ENCODE measurements around the gene LRRC2.
"Not testable (repeated sequence)": the region's sequence is repeated elsewhere in the genome, so short reads cannot be mapped to it uniquely, and the experiment has no call there.

The LRRC2 gene

DNA sequence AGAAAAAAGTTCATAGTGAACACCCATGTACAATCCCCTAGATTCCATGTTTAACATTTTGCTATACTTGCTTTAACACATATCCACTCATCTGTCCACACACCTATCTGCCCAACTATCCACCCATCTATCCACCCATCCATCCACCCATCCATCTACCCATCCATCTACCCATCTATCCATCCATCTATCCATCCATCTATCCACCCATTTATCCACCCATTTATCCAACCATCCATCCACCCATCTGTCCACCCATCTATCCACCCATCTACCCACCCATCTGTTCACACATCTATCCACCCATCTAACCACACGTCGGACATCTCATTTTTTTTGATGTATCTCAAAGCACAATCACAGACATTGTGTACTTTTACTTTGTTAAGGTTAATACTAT is 42.5 kb downstream of the LRRC2 start:
- in situ Hi-C loops (cut with MboI; ENCODE audit: low pct_unique_long_range_greater_than_20kb, low sequenced_read_pairs, unreplicated experiment), result no loop called here
- DNase-seq (ENCODE audit: low spot score), result no peak
- TF ChIP-seq CTCF (IDR thresholded peaks at IDR 0.05; ENCODE audit: extremely low read depth, insufficient read depth, missing control alignments), result no peak

GRCh38 chr3:46522201-46522600 is 43.9 kb downstream of the LRRC2 start:
- DNase-seq (ENCODE audit: low spot score); in situ Hi-C loops (cut with MboI; ENCODE audit: low pct_unique_long_range_greater_than_20kb, low sequenced_read_pairs, unreplicated experiment): not testable (repeated sequence)

DNA sequence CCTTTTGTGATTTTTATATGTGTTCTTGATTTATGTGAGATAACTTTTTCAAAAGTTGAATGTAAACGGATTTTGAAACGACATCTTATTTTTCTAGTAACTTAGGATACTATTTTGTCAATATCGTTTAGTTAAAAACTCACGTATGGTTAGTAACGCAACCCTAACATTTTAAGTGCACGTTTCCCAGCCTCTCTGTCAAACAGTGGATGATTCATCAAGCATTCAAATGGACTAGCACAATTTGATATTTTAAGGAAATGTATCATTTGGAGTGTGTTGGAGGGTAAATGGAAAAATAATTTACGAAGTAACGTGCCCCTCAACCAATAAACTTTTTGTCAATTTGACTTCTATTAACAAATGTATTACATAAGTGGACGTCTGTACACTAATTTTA is 45.0 kb downstream of the LRRC2 start:
- no peak for DNase-seq (ENCODE audit: low spot score)
- no peak for TF ChIP-seq CTCF (IDR thresholded peaks at IDR 0.05; ENCODE audit: extremely low read depth, insufficient read depth, missing control alignments)
- in situ Hi-C loops (cut with MboI; ENCODE audit: low pct_unique_long_range_greater_than_20kb, low sequenced_read_pairs, unreplicated experiment), result no loop called here

DNA sequence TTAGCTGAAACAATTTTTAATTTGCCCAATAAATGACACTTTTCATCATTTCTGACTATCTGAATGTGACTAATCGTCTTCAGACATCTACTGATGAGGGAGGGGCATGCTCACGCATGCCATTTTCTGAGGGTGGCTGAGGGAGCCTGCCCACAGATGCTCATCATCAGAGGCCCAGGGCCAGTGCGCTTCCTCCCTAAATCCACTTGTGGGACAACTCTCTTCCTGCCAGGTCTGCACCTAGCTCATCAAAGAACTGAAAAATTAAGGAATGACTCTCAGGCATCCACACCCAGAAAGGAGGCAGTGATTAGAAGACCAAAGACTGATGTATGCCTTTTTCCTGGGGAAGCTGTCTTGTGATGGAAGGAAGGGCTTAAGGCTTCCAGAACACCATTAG is 45.6 kb downstream of the LRRC2 start:
- no peak for DNase-seq (ENCODE audit: low spot score)
- in situ Hi-C loops (cut with MboI; ENCODE audit: low pct_unique_long_range_greater_than_20kb, low sequenced_read_pairs, unreplicated experiment), result no loop called here
- TF ChIP-seq CTCF (IDR thresholded peaks at IDR 0.05; ENCODE audit: extremely low read depth, insufficient read depth, missing control alignments), result no peak

- DNase-seq (ENCODE audit: low spot score), result no peak
- in situ Hi-C loops (cut with MboI; ENCODE audit: low pct_unique_long_range_greater_than_20kb, low sequenced_read_pairs, unreplicated experiment), result no loop called here
- TF ChIP-seq CTCF (IDR thresholded peaks at IDR 0.05; ENCODE audit: extremely low read depth, insufficient read depth, missing control alignments), result no peak
Measured at GRCh38 chr3:46519952-46520351, 46.1 kb downstream of the LRRC2 start.

DNA sequence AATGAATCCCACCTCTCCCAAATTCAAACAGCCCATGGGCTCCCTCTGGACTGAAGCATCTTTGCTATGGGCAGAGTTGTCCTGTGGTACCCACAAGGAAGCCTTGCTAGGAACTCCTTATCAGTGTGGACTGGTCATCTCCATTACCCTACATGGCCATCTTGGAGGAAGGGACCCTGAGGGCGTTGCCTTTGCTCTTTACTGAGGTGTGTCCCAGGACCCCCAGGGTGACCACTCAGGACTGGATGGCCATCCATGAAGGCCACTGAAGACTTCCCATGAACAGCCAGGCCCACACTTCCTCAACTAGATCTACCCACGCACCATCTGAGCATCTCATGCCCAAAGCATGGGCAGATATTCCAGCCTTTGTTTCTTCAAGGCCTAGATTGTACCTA is 48.3 kb downstream of the LRRC2 start:
- in situ Hi-C loops (cut with MboI; ENCODE audit: low pct_unique_long_range_greater_than_20kb, low sequenced_read_pairs, unreplicated experiment), result no loop called here
- TF ChIP-seq CTCF (IDR thresholded peaks at IDR 0.05; ENCODE audit: extremely low read depth, insufficient read depth, missing control alignments), result no peak
- no peak for DNase-seq (ENCODE audit: low spot score)

DNA sequence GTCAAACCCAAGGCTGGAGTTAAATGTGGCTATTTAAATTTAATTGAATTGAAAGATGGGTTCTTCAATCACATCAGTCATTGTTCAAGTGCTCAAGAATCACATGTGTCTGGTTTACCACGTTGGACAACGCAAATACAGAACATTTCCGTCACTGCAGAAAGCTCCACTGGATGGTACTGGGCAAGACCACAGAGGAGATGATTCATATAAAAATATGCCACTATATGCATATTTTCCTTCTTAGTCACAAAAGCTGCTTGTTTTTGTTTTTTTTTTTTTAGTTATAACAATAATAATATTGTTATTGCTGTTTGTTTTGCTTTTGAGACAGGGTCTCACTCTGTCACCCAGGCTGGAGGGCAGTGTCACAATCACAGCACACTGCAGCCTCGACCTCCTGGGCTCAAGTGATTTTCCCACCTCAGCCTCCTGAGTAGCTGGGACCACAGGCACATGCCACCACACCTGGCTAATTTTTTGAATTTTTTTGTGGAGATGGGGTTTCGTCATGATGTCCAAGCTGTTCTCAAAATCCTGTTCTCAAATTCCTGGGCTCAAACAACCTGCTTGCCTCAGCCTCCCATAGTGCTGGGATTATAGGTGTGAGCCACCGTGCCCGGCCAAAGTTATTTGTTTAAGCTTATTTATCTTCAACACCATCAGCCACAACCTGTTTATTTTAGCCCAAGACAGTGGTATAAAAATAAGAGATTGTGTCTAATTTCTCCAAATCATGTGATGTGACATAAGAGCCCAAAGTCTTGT is 48.9 kb downstream of the LRRC2 start:
- TF ChIP-seq CTCF (IDR thresholded peaks at IDR 0.05; ENCODE audit: extremely low read depth, insufficient read depth, missing control alignments), result no peak
- DNase-seq (ENCODE audit: low spot score), result no peak
- in situ Hi-C loops (cut with MboI; ENCODE audit: low pct_unique_long_range_greater_than_20kb, low sequenced_read_pairs, unreplicated experiment), result no loop called here
